Measurements from ENCODE around the gene BANP.
"Not testable (repeated sequence)": the region's sequence is repeated elsewhere in the genome, so short reads cannot be mapped to it uniquely, and the experiment has no call there.

Gene BANP

DNA sequence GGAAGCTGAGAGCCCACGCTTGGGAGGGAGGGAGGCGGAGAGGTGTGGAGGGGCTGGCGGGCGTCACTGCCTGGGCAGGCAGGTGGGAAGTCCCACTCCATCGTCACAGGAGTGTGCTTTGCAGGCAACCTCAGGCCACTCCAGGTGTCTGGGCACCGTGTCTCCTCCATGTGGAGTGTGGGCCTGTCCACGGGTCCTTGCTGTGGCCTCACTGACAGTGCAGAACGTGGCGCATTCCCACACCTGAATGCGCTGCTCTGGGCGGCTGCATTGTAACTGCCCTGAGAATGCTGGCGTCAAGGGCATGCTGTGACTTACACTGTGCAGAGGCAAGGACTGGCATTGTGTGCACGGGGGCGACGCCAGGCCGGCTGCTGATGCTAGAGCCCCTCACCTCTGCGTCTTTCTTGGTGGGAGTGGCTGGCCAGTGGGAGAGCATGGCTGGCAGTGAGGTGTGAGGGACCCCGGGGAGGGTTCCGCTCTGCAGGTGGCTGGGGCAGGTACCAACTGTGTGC is 66.4 kb downstream of the BANP start:
- no peak for DNase-seq

DNA sequence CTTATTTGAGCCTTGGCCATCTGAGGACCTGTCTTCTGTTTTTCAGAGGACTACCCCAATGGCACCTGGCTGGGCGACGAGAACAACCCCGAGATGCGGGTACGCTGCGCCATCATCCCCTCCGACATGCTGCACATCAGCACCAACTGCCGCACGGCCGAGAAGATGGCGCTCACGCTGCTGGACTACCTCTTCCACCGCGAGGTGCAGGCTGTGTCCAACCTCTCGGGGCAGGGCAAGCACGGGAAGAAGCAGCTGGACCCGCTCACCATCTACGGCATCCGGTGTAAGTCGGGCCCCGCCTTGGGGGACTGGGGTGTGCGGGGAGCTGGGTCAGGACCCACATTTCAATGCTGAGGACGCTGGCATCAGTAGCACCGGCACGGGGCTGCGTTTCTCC is 67.1 kb downstream of the BANP start:
- DNase-seq, result not testable (repeated sequence)

DNA sequence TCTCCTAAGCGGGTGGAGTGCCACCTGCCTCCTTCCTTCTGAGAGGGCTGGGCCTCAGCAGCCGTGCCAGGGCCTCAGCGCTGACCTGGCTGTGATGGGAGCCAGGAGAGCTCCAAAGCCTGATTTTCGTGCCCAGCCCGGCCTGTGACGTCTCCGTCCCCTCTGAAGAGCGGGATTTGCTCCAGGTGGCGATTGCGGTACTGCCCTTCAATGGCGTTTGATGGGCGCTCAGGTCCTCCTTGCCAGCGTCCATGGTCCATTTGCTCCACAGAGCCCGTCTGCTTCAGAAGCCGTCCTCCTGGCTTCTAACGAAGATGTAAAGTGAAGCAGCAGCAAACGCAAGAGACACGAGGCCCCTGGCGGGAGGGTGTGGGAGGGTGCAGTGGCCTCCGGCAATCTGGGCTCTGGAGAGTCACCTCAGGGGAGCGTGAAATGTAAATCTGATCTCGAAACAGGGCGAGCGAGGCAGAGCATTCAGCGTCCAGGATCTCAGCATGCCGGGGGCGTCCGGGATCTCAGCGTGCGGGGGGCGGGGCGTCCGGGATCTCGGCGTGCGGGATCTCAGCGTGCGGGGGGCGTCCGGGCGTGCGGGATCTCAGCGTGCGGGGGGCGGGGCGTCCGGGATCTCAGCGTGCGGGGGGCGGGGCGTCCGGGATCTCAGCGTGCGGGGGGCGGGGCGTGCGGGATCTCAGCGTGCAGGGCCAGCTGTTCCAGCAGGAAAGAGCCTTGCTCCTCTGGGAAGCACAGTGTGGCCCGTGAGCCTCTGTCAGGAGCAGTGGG is 68.0 kb downstream of the BANP start:
- DNase-seq, result not testable (repeated sequence)

- DNase-seq, result no peak
These were observed 68.7 kb downstream of the BANP start for GRCh38 chr16:88019821-88020515.

GRCh38 chr16:88020516-88020885 is 69.3 kb downstream of the BANP start:
- no peak for DNase-seq

GRCh38 chr16:88021041-88021970 is 70.1 kb downstream of the BANP start:
- DNase-seq, result not testable (repeated sequence)

- no peak for DNase-seq
These were observed 71.1 kb downstream of the BANP start for GRCh38 chr16:88022076-88023042.

DNA sequence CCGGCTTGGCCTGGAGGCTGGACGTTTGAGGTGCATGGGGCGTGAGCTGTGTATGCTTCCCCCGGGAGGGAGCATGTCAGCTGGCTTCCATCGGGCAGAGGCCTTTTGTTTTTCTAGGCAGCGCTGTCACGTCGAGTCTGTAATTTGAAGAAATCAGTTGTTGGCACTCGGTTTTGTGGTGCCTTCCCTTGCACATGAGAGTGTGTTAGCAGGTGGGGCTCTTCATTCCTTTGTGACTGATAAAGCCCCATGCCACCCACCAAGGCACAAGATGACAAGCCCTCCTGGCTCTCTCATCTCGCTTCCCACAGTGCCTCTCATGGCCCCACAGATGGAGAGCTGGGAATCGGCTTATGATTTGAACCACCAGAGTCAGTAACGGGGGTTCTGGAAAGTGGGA is 72.1 kb downstream of the BANP start:
- no peak for DNase-seq

DNA sequence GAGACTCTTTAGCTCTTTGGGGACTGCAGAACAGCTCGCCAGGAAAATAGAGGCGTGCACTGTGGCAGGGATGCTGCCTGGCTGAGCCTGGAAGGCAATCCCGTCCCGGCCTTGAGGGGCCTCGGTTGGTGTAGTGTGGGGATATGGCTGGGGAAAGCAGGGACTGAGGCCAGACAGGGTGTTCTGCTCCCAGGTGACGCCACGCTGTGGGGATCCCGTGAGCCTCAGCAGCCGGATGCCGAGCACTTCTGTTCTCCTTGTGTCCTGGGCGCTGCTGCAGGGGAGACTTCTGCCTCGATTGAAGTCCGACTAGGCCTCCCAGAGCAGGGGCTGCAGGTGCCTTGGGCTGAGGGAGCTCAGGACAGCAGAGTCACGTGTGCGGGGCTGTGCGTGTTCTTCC is 72.6 kb downstream of the BANP start:
- no peak for DNase-seq

DNA sequence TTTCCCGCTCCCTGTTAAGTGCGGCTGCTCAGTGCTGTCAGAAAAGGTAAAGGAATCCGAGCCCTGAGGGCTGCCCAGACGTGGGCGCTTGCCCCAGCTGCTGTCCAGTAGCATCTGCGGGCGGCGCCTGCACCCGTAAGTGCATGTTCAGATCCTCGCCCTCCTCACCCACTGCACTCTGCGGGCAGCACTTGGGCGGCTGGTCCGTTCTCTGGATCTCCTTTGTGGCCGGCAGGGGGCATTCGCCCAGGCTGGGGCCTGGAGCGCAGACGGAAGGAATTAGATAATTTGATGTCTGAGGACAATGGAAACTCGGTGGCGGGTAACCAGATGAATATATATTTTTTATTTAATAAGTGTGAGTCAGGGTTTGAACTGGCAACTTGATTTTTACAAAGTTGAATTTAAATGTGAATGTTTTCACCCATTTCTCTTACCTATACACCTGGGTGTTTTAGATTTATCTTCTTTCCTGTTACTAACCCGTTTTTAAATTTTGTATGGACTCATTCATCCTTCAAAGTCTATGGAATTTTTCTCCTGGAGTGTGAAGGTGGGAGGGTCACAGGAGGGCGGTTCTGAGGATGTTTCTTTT is 73.4 kb downstream of the BANP start:
- not testable (repeated sequence) for DNase-seq

DNA sequence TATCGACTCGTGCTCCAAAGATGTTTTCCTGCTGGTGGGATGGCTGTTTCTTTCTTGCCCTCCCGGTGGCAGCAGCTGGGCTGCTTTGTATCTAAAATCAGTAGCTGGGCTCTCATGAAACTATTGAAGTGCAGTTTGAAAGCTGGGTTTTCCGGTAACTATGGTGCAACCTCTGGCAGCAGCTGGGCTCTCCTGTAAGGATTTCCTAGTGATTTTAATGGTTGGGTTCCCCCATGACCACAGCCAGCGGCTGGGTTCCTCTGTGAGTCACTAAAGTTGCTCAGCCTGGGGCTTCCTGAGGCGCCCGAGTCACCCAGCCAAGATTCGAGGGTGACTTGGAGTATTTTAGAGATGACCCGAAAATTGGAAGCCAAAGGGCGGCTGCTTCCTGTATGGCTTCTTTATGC is 73.9 kb downstream of the BANP start:
- not testable (repeated sequence) for DNase-seq

GRCh38 chr16:88025828-88026555 is 74.8 kb downstream of the BANP start:
- not testable (repeated sequence) for DNase-seq

DNA sequence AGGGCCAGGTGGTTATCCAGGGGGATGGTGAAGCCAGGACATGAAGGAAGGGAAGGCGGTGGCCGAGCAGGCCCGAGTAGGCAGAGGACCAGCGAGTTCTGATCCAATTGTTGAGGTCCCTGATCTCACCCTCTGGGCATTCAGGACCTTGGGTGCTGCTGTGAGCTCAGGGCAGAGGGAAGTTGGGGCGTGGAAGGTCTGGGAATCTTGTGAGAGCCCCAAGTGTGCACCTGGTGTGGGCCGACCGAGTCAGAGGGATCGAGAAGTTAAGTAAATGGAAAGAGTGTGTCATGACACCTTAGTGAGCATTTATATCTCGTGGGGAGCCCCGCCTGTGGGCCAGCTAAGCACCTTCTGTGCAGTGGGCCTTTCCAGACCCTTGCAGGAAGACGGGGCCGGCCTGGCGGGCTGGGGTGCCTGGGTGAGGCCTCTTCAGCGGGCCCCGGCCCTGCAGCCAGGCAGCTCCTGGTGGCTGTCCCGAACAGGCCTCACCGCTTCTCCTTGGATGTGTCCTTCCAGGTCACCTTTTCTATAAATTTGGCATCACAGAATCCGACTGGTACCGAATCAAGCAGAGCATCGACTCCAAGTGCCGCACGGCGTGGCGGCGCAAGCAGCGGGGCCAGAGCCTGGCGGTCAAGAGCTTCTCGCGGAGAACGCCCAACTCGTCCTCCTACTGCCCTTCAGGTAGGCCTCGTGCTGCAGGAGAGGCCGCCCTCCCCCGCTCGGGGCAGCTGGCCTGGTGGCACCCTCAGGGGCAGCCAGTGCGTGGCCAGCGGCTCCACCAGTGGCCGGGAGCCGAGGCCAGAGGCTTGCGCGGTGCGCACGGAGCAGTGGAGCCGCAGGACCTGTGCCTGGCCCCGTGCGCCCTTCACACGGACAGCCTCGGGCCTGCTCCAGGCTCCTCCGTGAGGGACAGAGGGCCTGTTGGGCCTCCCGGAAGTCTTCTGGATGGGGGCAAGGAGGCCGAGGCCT is 76.0 kb downstream of the BANP start:
- no peak for DNase-seq

- not testable (repeated sequence) for DNase-seq
These were observed 77.1 kb downstream of the BANP start for GRCh38 chr16:88028177-88028930.

- no peak for DNase-seq
These were observed 79.3 kb downstream of the BANP start for GRCh38 chr16:88030498-88030897.

DNA sequence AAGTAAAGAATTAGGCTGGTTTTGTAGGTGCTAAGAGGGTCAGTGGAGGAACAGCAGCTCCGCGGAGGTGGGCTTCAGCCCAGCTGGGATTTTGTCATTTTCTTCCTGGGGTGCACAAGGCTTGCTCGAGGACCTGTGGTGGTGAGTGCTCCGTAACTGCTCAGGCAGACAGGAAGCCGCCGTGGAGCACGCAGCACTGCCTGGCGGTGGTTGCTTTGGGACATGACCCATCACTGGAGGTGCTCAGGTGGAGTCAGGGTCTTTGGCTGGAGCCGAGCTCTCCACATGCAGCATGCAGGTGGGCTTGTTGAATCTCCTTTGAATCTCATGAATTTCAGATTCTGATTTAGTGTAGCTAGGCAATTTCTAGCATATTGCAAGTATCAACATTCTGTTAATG is 79.7 kb downstream of the BANP start:
- not testable (repeated sequence) for DNase-seq

DNA sequence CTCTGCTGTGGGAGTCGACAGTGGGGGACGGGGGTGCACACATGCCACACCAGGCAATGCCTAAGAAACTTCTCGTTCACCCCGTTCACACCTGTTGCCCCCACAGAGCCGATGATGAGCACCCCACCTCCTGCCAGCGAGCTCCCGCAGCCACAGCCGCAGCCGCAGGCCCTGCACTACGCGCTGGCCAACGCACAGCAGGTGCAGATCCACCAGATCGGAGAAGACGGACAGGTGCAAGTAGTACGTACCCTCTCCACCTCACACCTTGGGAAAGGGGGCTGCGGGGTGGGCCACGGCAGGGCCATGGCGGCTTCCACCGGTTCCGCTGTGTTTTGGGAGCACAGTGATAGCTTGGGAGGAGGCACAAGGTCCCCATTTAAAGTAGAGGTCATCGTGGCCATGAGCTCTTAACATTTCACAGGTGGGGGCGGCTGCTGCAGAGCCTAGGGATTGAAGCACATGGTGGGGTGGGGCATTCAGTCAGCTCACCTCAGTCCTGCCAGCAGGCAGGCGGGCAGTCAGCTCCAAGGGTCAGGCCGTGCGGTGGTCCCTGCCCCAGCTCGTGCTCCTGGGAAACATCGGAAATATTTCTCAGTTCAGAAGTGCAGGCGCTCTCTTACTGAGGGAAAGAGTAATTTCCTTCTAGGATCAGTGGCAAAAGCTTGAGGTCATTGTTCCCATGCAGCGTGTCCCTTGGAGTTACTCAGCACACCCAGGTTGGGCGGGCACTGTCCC is 81.9 kb downstream of the BANP start:
- not testable (repeated sequence) for DNase-seq

GRCh38 chr16:88034770-88035169 is 83.5 kb downstream of the BANP start:
- no peak for DNase-seq
